Loucy (cell line): ENCODE data around the gene KCNJ5.

Experiments
- EZH2phosphoT487 ChIP-seq: fragments of 200-600 bp; IDR thresholded peaks from 2 replicates; pipeline ENCODE4 v1.6.1; 2018; ENCODE audit warnings: antibody characterized with exemption, mild to moderate bottlenecking, moderate library complexity, borderline replicate concordance
- TF ChIP-seq, protein P1 (sequence below): fragments of 200-600 bp; sonication (generic); conservative IDR thresholded peaks from 2 replicates; pipeline ENCODE4 v1.5.1; 2014; ENCODE audit warnings: mild to moderate bottlenecking, antibody characterized with exemption, low read length

DNA sequence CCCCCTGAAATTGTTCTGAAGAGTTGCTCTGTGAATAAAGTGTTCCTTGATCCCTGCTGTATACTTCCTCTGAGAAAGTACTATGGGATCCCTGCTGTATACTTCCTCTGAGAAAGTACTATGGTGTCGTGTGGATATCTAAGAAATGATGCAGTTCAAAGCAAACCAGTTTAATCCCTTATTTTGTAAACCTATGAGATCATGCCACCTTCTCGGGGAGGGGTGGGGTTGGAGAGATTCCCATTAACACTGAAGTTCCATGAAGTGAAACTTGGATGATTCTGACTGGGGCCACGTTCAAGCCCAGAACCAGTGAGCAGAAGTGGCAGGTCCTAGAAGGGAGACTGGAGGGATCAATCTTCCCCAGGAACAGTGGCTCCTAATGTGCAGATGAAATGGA is 64.5 kb downstream of the KCNJ5 start:
- TF ChIP-seq EZH2phosphoT487 = no peak
- TF ChIP-seq, protein P1, sequence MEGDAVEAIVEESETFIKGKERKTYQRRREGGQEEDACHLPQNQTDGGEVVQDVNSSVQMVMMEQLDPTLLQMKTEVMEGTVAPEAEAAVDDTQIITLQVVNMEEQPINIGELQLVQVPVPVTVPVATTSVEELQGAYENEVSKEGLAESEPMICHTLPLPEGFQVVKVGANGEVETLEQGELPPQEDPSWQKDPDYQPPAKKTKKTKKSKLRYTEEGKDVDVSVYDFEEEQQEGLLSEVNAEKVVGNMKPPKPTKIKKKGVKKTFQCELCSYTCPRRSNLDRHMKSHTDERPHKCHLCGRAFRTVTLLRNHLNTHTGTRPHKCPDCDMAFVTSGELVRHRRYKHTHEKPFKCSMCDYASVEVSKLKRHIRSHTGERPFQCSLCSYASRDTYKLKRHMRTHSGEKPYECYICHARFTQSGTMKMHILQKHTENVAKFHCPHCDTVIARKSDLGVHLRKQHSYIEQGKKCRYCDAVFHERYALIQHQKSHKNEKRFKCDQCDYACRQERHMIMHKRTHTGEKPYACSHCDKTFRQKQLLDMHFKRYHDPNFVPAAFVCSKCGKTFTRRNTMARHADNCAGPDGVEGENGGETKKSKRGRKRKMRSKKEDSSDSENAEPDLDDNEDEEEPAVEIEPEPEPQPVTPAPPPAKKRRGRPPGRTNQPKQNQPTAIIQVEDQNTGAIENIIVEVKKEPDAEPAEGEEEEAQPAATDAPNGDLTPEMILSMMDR = no peak
